Activated T-helper 1 cell treated with Interleukin-2 at 50 U/mL for 16 hours (primary cell): Measurements from ENCODE around the gene IFNE.
"Not testable (repeated sequence)": the region's sequence is repeated elsewhere in the genome, so short reads cannot be mapped to it uniquely, and the experiment has no call there.

ENCODE experiments used
- DNase-seq: peaks from one replicate; pipeline ENCODE4 v3.0.0-alpha.2; 2020; ENCODE audit warnings: low read depth

IFNE gene

DNA sequence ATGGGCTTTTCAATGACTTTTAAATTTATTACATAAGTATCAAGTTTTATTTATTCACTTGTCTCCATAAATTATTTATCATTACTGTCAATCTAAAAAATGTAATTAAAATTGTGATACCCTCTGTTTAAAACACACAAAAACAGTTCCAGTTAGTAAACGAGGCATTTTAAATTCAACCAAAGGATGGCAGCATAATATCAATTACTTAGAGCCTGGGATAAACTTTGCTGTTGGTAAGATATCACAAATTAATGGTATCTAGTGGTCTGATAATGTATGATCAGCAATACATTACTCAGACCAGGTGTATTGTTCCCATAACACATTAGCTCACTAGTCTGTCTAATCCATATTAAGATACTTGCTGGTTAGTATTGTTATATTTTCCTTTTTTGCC is 9.6 kb upstream of the IFNE start:
- no peak for DNase-seq

DNA sequence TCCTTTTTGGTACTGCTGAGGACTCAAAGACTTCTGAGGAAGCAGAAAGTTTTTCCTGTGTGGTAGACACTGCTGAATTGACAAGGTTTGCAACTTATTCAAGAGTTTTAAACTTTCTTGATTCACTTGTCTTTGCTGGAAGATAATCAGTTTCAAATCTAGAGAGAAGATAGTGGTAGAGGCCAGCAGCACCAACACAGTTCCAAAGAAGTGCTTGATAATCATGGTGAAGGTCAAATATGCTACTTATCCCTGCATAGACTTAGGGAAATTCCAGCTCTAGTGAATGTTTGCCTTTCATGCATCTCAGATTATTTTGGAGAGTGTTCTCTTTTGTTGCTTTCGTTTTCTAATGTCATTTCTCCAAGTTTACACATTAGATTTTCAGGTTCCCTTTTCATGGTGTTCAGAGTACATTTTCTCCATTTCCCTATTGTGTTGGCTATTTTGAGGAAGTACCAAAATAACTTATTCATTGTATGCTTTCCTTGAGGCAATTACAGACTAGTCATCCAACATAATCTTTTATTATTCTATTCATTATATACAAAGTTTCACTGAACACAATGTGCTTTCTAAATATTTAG is 550 bp downstream of the IFNE start:
- DNase-seq: no peak

DNA sequence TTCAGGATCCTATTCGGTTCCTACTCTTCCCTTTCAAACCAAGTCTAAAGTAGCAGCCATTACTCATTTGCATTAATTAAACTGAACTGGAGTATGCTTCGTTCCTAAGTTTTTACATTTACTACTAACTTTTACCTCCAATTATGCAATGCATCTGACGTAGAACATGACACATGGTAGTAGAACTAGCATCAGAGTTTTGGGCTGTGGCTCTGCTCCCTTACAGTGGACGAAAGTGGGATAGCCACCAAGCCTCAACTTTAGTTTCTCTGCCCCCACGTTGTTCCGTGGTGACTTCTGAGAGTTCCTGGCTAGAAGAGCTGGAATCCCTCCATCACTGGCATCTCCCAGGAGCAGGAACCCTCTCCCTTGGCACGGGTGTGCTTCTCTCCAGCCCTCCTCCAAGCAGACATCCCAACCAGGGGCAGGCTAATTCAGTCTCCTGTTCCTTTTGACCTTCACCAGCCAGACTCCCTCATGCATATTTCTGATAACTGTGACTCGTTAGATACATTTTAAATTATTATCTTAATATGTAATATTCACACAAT is 2.9 kb downstream of the IFNE start:
- DNase-seq: no peak

DNA sequence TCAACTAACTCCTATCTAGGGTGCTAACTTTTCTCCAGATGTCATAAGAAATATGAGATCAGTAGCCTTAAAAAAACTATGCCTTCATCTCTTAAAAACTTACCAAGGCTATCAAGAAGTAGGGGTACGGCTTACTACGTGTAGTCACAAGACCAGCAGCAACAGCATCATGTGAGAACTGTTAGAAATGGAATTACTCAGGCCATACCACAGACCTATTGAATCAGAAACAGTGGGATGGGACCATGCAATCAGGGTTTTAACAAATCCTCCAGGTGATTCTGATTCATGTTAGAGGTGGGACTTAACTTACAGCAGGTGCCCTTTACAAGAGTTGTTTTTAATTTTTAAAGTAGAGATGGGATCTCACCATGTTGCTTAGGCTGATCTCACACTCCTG is 4.6 kb downstream of the IFNE start:
- DNase-seq: no peak

DNA sequence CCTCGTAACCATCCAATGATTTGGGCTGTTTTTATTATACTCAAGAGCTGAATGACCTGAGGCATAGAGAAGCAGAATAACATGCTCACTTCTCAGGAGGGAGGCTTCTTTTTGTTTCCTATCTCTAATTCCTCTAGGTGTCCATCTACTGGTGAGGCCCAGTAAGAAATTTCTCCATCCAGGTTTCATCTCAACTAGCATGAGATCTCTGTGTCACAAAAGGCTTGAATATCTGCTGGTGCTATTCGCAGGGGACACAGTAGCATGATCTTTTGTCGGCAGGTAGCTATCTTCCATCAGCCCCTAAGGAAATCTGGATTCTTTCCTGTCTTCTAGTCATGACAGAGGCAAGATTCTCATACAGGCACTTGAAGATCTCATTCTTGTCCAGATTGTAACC is 8.9 kb downstream of the IFNE start:
- DNase-seq: no peak

DNA sequence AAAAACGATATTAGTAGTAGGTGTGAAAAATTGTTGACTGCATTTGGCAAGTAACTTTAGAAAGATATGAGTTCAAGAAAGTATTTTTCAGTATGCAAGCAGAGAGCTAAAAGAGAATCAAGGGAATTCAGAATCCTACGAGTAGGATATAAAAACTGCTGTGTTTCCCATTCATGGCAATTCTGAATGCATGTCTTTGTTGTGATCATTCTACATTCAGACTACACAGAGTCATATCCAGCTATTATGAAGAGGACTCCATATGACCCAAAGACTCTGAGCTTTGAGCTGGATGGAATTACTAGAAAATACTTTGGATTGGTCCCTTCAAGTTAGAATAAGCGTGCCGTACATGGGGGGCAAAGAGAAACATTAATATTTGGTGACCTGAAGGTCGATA is 12.0 kb downstream of the IFNE start:
- no peak for DNase-seq

DNA sequence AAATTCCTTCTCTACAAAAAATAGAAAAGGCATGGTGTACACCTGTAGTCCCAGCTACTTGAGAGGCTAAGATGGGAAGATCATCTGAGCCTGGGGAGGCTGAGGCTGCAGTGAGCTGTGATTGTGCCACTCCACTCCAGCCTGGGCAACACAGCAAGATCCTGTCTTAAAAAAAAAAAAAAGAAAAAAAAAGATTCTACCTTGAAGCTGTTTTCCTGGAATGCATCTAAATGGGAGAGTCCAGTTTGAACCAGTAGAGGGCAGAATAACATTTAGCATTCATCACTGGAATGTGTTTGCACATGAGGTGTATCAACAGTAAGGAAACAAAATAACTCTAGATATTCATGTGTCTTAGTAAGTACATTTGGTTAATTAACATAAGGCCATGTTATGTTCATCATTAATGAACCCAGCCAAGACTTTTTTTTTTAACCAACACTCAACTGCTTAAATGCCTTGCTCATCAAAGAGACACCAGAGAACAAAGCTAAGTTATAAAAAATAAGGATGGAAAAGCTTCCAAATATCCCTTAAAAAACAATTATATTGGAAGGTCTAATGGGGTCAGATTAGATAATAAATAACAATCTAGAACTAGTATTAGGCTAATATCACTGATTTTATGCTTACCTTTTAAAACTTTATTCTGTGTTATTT is 16.1 kb downstream of the IFNE start:
- no peak for DNase-seq

DNA sequence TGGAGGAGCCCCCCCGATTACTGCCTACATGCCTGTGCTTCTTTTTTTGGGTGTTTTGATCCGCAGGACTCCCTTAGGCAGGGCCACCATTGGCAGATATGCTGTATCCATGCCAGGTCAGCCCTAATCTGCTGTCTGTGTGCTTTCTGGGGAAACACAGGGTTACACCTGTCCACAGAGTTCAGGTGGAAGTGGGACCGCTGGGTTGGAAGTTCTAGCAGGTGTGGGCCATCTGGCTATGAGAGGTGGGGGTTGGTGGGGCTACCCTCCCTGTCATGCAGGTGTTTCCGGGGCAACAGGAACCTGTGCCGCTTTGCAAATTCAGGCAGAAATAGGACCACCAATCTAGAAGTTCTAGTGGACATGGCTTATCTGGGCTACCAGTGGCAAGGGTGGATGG is 17.0 kb downstream of the IFNE start:
- no peak for DNase-seq

DNA sequence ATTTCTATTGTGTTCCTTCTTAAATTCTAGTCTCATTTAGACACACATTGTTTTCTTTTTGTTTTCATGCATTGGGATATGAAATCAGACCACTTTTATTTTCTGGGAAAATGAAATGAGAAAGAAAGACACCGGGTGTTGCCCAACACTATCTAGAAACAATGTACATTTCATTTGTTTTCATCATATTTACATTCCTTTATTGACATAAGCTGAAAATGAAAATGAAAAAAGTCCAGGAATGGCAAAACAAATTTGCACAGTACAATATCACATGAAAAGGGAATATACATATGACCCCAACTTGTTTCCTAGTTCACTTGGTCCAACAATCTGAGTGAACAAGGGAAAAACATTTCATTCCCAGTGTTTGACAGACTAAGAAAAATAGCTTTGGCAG is 20.7 kb downstream of the IFNE start:
- no peak for DNase-seq

DNA sequence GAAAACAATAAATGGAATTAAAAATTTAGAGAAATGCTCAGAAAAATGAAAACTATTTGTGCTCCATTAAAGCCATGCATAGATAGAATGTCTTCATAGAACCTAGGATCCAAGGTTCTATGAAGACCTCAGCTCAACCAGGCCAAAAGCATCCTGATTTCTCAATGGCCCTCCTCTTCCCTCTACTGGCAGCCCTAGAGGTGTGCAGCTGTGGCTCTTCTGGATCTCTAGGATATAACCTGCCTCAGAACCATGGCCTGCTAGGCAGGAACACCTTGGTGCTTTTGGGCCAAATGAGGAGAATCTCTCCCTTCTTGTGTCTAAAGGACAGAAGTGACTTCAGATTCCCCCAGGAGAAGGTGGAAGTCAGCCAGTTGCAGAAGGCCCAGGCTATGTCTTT is 26.8 kb downstream of the IFNE start:
- DNase-seq: no peak

DNA sequence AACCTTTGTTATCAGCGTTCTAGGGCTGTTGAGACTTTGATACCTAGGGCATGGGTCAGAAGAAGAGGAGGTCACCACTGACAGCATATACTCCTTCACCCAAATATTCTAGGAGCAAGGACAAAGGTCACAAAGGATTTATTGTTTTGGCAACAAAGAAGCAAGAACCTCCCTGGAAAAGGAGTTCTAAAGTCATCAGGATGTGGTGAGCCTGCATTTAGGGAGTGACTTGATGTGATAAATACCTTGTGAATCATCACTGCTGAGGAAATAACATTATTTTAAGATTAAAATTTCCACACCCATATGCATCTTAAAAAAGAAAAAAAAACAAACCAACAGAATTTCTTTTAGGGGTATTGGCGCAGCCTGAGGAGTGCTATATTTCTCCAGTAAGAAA is 28.0 kb downstream of the IFNE start:
- no peak for DNase-seq

DNA sequence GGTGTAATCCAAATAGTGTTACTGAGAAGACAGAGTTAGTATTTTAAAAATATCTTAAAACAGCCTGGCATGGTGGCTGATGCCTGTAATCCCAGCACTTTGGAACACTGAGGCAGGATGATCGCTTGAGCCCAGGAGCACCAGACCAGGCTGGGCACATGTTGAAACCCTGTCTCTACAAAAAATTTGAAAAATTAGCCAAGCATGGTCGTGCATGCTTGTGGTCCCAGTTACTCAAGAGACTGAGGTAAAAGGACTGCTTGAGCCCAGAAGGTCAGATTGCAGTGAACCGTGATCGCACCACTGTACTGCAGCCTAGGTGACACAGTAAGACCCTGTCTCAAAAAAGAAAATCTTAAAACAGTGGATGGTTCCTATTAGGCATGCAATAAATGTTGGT is 29.4 kb downstream of the IFNE start:
- DNase-seq: no peak

DNA sequence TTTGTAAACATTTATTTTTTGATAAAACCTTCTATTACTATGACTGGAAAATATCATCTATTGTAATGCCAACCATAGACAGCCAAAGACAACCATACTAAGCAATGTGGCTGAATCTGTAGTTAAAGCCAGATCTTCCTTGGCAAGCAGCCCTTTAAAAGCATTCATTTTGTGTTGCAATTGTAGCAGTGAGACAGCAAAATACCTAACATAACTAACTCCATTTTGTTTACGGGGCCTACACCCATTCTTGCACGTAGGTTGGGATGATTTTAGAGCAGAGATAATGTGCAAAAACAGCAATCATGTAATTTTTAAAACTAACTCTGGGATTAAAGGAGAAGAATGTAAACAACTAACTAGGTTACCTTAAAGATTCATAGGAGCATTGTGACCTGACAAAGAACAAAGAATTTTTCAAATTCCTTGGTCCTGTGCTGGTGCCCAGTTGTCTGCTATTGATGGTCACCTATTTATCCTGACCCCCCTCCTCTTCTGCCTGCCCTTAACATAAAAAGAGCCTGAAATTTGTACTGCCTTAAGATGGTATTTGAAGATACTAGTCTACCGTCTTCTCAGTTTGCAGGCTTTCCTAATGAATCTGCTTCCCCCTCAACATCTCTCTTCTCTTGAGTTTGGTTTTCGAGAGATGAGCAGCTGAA is 31.2 kb downstream of the IFNE start:
- no peak for DNase-seq

DNA sequence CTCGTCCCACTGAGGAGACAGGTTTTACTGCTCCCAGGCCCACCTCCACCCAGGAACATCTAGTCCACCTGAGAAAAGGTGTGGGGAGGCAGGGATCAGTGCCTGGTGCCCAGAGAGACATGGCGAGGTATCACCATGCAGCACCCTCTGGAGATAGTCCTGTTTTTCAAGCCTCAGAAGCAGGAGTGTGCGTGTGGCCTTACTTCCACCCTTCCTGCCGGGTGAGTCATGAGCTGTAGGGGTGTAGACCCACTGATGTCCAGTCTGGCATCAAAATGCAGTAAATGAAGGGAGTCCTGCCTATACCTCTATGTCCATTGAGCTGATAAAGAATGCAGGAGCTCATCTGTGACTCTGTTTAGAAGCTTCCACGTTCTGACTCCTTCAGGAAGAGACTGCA is 32.8 kb downstream of the IFNE start:
- not testable (repeated sequence) for DNase-seq

DNA sequence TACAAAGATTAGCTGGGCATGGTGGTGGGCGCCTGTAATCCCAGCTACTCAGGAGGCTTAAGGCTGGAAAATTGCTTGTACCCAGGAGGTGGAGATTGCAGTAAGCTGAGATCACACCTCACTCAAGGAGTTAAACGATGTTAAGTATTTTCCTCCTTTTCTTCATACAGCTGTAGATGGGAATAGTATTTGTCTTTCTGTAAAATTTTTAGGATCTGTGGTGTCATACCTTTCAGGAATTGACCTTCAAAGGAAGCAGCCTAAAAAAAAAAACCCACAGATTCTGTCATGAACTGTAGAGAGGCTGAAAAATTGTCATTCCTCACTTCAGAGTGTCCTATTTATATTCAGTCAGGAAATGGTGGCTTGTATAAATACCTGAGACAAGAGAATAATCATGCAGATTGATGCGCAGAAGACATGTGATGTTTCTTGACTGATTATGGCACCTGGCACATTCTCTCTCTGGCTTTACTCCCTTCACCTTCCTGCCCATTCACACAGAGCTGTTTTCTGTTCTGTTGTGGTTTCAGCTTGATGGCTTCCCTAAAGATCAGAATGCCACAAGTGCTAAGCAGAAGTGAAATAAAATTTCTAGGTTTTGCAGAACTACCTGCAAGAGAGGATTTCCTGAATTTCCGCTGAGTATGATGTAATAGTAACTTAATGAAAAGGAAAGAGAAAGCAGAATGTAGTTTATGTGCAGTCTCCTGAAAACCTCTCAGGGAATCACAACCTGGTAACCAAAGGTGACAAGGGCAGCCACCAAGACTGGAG is 38.1 kb downstream of the IFNE start:
- DNase-seq: no peak

DNA sequence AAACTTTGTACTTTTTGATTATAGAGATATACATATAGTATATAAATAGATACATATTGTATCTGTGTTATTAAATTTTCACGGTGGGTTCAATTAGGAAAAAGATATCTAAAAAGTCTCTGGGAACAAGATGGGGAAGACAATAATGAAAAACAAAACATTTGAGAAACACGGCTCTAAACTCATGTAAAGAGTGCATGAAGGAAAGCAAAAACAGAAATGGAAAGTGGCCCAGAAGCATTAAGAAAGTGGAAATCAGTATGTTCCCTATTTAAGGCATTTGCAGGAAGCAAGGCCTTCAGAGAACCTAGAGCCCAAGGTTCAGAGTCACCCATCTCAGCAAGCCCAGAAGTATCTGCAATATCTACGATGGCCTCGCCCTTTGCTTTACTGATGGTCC is 42.0 kb downstream of the IFNE start, which contains the start of gene IFNA1:
Gene IFNA1 (plus strand): TSS at position 301 of the 400 bp plus-strand sequence. CDS start 69 bp downstream, at position 370.
- DNase-seq: no peak

DNA sequence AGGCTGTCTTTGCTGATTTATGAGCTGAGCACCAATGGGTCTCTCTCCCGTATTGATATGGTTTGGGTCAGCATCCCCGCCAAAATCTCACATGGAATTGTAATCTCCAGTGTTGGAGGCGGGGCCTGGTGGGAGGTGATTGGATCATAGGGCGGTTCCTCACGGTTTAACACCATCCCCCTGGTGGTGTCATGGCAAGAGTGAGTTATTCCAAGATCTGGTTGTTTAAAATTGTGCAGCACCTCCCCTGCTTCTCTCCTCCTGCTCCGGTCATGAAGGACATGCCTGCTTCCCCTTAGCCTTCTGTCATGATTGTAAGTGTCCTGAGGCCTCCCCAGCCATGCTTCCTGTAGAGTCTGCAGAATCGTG is 47.1 kb downstream of the IFNE start:
- not testable (repeated sequence) for DNase-seq

DNA sequence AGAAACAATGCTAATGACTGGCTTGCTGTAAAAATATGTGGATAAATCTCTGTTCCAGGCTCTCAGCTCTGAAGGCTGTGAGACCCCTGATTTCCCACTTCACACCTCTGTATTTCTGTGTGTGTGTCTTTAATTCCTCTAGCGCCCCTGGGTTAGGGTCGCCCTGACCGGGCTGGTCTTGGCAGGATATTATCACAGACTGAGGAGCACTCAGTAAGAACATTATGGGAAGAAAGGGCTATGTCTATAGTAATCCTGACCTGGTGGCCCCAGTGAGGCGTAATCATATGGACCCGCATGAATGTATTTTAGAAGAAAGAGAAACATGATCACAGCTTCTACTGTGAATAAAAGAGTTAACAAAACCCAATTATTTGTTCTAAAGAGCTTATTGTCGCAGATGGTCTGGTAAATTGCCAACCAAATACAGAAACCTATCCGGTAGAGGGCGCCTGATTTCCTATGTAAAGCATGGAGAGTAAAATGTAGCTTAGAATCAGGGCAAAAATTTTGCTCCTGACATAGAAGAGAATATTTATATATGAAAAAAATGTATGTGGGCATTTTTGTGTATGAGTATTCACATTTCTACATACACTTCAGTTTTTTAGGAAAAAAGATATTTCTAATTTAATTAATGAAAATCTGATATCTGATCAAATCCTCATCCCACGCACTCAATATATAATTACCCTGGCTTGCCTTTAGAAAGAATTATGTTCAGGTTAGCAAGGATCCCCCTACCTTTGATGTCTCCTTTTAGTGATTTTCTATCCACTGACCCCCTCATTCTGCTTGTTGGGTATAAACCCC is 47.7 kb downstream of the IFNE start:
- no peak for DNase-seq

DNA sequence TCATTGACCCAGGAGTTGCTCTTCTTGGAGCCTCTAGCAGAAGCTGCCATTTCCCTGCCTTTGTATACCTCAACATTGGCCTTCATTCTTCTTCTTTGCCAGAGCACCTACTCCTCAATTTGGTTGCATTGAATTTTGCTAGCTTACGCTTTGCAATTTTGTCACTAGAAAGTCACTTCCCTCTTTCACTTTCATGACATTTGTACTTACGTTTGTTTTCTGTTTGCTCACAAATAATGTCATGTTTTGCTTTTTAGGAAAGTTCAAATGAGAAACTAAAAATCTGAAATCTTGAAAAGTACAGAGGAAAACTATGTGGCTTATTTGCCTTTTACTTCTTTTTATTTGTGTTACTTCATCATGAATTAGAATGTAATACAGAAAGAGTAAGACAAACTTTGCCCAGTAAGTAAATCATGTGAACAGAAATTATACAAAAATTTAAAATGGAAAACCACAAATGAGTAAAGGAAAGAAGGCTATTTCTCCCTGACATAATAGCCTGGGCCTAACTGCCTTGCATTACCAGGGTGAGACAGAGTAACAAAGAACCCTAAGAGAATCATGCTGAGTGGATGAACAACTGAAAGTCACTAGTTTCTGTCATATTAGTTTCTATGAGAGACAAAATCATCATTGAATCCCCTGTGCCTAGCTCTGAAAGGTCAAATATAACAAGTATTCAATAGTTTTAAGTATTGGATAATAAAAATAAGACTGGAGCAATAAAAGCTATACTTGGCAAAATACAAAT is 49.3 kb downstream of the IFNE start:
- no peak for DNase-seq
